Adrenal gland (tissue), 19 donors: ENCODE results near the gene IFIT2. TPM values are rescaled to one million over a fixed set of nuclear protein-coding genes. Genes with fewer than 3 reads are reported as not detected.
A peak's percentile ranks its signal among the peaks of the same experiment; 100 is the strongest.
"Not testable (repeated sequence)": the region's sequence is repeated elsewhere in the genome, so short reads cannot be mapped to it uniquely, and the experiment has no call there.

Experiments used
- DNase-seq, 7 donors: peaks; one replicate each; pipeline ENCODE4 v3.0.0-alpha.2; 2019 to 2020
- H3K27ac ChIP-seq, 5 donors: fragments of 200-600 bp; sonication (generic) in 4 of 5; 1 replicate in 3 of 5; 2 replicates in 2 of 5; pipeline versions ENCODE4 v1.5.1 to v1.8.0; 2016 to 2020; ENCODE audit warnings: mild to moderate bottlenecking in 1 of 5
- H3K27me3 ChIP-seq: fragments of 200-600 bp; 2 replicates; pipeline ENCODE4 v1.8.0; 2021
- H3K36me3 ChIP-seq, 2 donors: fragments of 200-600 bp; replicated peaks in 1 of 2; 1 replicate in 1 of 2; 2 replicates in 1 of 2; pipeline versions ENCODE4 v1.5.1 to v1.8.0; 2018 to 2022
- H3K4me1 ChIP-seq, 2 donors: fragments of 200-600 bp; replicated peaks in 1 of 2; 1 replicate in 1 of 2; 2 replicates in 1 of 2; pipeline versions ENCODE4 v1.5.1 to v1.8.0; 2018 to 2021
- H3K4me3 ChIP-seq, 4 donors: fragments of 200-600 bp; sonication (generic) in 3 of 4; one replicate each; pipeline ENCODE4 v1.5.1; 2016 to 2018
- H3K9me3 ChIP-seq, 3 donors: fragments of 200-600 bp; sonication (generic) in 1 of 3; replicated peaks in 1 of 3; 1 replicate in 2 of 3; 2 replicates in 1 of 3; pipeline versions ENCODE4 v1.5.1 to v1.8.0; 2016 to 2021
- CTCF ChIP-seq, 6 experiments: fragments of 450-650 bp in 4 of 6; fragments of 200-600 bp in 2 of 6; sonication (generic) in 1 of 6; IDR thresholded peaks; 1 replicate in 5 of 6; 2 replicates in 1 of 6; pipeline versions ENCODE4 v1.5.1 to v1.8.0; 2016 to 2021; ENCODE audit warnings: antibody characterized with exemption in 6 of 6, mild to moderate bottlenecking in 2 of 6, moderate library complexity in 1 of 6
- POLR2A ChIP-seq, 2 donors: fragments of 450-650 bp; IDR thresholded peaks; one replicate each; pipeline ENCODE4 v1.6.1; 2017; ENCODE audit warnings: antibody characterized with exemption in 2 of 2, mild to moderate bottlenecking in 2 of 2, moderate library complexity in 1 of 2
- WGBS, 4 donors: extraction: QIAGEN DNeasy Blood & Tissue Kit in 2 of 4; methylation state at CpG; one replicate each; pipeline versions ENCODE4 v1.1.5 to v1.1.7; 2013 to 2017; 5-methylcytosine and 5-hydroxymethylcytosine counted together
- intact Hi-C, 2 donors: fragments of 100-400 bp; cut with DNase I; formaldehyde crosslinking; loops; one replicate each; pipeline versions ENCODE4 v1.14.1 to v1.15.0; 2022 to 2023
- long read RNA-seq, 10 donors: library from polyadenylated mRNA in 3 of 10; unstranded in 2 of 10; stranded (forward) in 1 of 10; transcript quantifications; one replicate each; pipeline ENCODE4 v2.0.0 and lab custom pipeline, GENCODE V29; 2021 to 2026
- polyA plus RNA-seq, 3 donors: library from polyadenylated mRNA; stranded (reverse); fragments of 200-250 nt in 2 of 3; fragments of 350-450 nt in 1 of 3; fragmentation: Illumina TruSeq in 1 of 3; extraction: RNeasy Lipid Tissue Mini Kit (QIAGEN cat#74804) in 1 of 3; gene quantifications; one replicate each; pipeline ENCODE4 v1.2.3, GENCODE V29; 2013 to 2014
- total RNA-seq, 9 donors: library from RNA; depleted of rRNA in 4 of 9; stranded (reverse); fragments of >200 nt in 4 of 9; fragments of 120-200 nt in 1 of 9; fragmentation: NEBNext Ultra II Directional in 1 of 9; extraction: Animal tissue kit (Norgen Biotek cat#: 25700) in 1 of 9; gene quantifications; one replicate each; pipeline versions ENCODE4 v1.1.0 to v1.2.4, GENCODE V29; 2013 to 2023
- donor health status: healthy with polysubstance abuse.
- donor health status: Bipolar disorder and iron deficiency.
- donor health status: DM: yes; HTN: yes; CAD: no.
- donor health status: DM: no; HTN: no; CAD: no.
- donor health status: DM: no; HTN: no; CAD: no.
- donor health status: DM: yes; HTN: yes; CAD: no.

The IFIT2 gene
- 10 to 100 TPM in 6 of 9 donors, 1 to 10 TPM in 3; 5.5 to 18.6 (median 12.5) TPM for total RNA-seq
- 10 to 100 TPM in 1 of 3 donors, 1 to 10 TPM in 2; 4.0 to 30.0 (median 6.0) TPM for polyA plus RNA-seq
- long read RNA-seq, donor 1, partial matches to known transcripts: 0 of 2 reads
- long read RNA-seq, donor 1, other reads (novel, unspliced or antisense): 0 of 2 reads
- long read RNA-seq, donor 2, partial matches to known transcripts: 0 of 2 reads
- long read RNA-seq, donor 2, other reads (novel, unspliced or antisense): 0 of 2 reads
- long read RNA-seq, donor 3, transcript IFIT2-201 (2 exons, 3,489 nt): major isoform, 6 of 6 reads
- long read RNA-seq, donor 3, partial matches to known transcripts: 0 of 6 reads
- long read RNA-seq, donor 3, other reads (novel, unspliced or antisense): 0 of 6 reads
- long read RNA-seq, donor 4, transcript IFIT2-201 (2 exons, 3,489 nt): major isoform, 14 of 15 reads
- long read RNA-seq, donor 4, partial matches to known transcripts: 0 of 15 reads
- long read RNA-seq, donor 4, other reads (novel, unspliced or antisense): 1 of 15 reads
- long read RNA-seq, donor 5, transcript IFIT2-201 (2 exons, 3,489 nt): major isoform, 43 of 46 reads
- long read RNA-seq, donor 5, partial matches to known transcripts: 0 of 46 reads
- long read RNA-seq, donor 5, other reads (novel, unspliced or antisense): 3 of 46 reads
- long read RNA-seq, donor 6, transcript IFIT2-201 (2 exons, 3,489 nt): major isoform, 8 of 10 reads
- long read RNA-seq, donor 6, partial matches to known transcripts: 0 of 10 reads
- long read RNA-seq, donor 6, other reads (novel, unspliced or antisense): 2 of 10 reads
- long read RNA-seq, donor 7, partial matches to known transcripts: 0 of 1 reads
- long read RNA-seq, donor 7, other reads (novel, unspliced or antisense): 0 of 1 reads
- long read RNA-seq, donor 8, transcript IFIT2-201 (2 exons, 3,489 nt): major isoform, 8 of 16 reads
- long read RNA-seq, donor 8, partial matches to known transcripts: 8 of 16 reads
- long read RNA-seq, donor 8, other reads (novel, unspliced or antisense): 0 of 16 reads
- long read RNA-seq, donor 9, partial matches to known transcripts: 0 of 4 reads
- long read RNA-seq, donor 9, other reads (novel, unspliced or antisense): 0 of 4 reads
- long read RNA-seq, donor 10, partial matches to known transcripts: 0 of 2 reads
- long read RNA-seq, donor 10, other reads (novel, unspliced or antisense): 0 of 2 reads

GRCh38 chr10:89301721-89302445 is at the start of gene IFIT2:
TSS of gene IFIT2 (plus strand) at chr10:89302046. CDS start at chr10:89302124, 78 bp downstream.
- peaks cover 0 to 12% of the 10 kb centered on the region in 2 donors for H3K36me3 ChIP-seq
- H3K27ac ChIP-seq: peak within 1 kb of the TSS; percentile 17 to 94 (median 93)
- intact Hi-C loops: no loop called here
- WGBS, 4 donors: 0 to 1% (median 1%) methylated on average over 10 of the region's 10 CpGs
- peak in 6 of 7 donors; percentile 34 to 70 (median 44) for DNase-seq
- TF ChIP-seq CTCF (IDR thresholded peaks at IDR 0.05): no peak
- TF ChIP-seq POLR2A (IDR thresholded peaks at IDR 0.05): peak; percentile 64 to 73
- H3K27me3 ChIP-seq: no peaks in the 10 kb centered on the region
- no peaks in the 10 kb centered on the region for H3K9me3 ChIP-seq
- peaks cover 24 to 38% of the 10 kb centered on the region in 2 donors for H3K4me1 ChIP-seq
- peak within 1 kb of the TSS; percentile 25 to 54 (median 36) for H3K4me3 ChIP-seq

DNA sequence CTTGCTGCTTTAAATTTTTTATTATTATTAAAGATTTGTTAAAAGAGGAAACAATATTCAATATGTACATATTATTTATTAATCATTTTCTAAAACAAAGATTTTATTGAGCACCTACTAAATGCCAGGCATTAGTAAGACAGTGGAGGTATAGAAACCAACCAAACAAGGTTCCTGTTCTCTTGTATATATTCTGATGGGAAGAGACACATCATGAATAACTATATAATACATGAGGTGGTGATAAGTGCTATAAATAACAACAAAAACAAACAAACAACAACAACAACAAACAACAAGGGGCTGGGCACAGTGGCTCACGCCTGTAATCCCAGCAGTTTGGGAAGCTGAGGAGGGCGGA is 49.6 kb upstream of the IFIT2 start:
- Histone ChIP-seq H3K4me3 (peak overlapping the region in 1 of 4 donors; percentile 82), H3K36me3 (no peaks in the 10 kb centered on the region), H3K4me1 (peaks cover 6 to 27% of the 10 kb centered on the region in 2 donors), H3K27ac (peak overlapping the region in 2 of 5 donors; percentile 72 to 86), H3K27me3 (no peaks in the 10 kb centered on the region), H3K9me3 (no peaks in the 10 kb centered on the region)
- intact Hi-C loops: no loop called here
- WGBS, 4 donors: 75 to 86% (median 81%) methylated on average over 2 of the region's 2 CpGs
- no peak for DNase-seq
- TF ChIP-seq CTCF (IDR thresholded peaks at IDR 0.05): no peak

- H3K27me3 ChIP-seq, intact Hi-C loops, H3K36me3 ChIP-seq, H3K4me3 ChIP-seq, H3K27ac ChIP-seq, DNase-seq, H3K9me3 ChIP-seq: not testable (repeated sequence)
- peaks cover 6 to 22% of the 10 kb centered on the region in 2 donors for H3K4me1 ChIP-seq
- 83 to 90% (median 85%) methylated on average over 2 of the region's 2 CpGs for WGBS, 4 donors
These were observed 46.7 kb upstream of the IFIT2 start for GRCh38 chr10:89255091-89255579.

DNA sequence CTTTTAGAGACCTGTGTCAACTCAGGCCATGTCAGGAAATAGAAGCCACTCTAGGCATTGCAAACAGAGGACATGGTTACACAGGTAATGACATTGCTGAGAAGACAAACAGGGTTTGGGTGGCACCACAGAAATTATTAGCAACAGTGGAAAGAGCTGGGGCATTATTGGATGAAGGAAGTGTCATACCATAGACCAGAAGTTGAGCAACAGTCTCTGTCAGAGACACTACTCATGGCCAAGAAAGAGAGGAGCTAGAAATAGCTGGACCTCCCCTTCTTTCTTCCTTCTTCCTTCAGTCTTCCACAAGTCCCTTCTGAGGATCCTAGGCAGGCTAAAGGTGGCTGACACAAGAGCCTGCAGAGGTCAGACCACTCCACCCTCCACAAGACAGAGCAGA is 46.1 kb upstream of the IFIT2 start:
- Histone ChIP-seq H3K36me3 (no peaks in the 10 kb centered on the region), H3K9me3 (no peaks in the 10 kb centered on the region), H3K4me3 (no peak overlapping the region), H3K27me3 (no peaks in the 10 kb centered on the region), H3K4me1 (peaks cover 3 to 19% of the 10 kb centered on the region in 2 donors), H3K27ac (peak overlapping the region in 1 of 5 donors; percentile 48)
- intact Hi-C loops: no loop called here
- DNase-seq: no peak
- no peak for TF ChIP-seq POLR2A (IDR thresholded peaks at IDR 0.05)
- no peak for TF ChIP-seq CTCF (IDR thresholded peaks at IDR 0.05)
